HG03342 (cell line): ENCODE data around the gene LDOC1.
"Not testable (repeated sequence)": the region's sequence is repeated elsewhere in the genome, so short reads cannot be mapped to it uniquely, and the experiment has no call there.

Source experiments
- ATAC-seq: cut with Tn5 transposase; IDR thresholded peaks from one replicate; pipeline ENCODE4 v1.9.1; 2021; ENCODE audit warnings: mild to moderate bottlenecking, moderate library complexity; ENCODE audit not compliant: unreplicated experiment

The LDOC1 gene

GRCh38 chrX:141176586-141177451 is at the start of gene LDOC1:
Gene LDOC1 (minus strand): TSS chrX:141177129. CDS start chrX:141177021, 108 bp downstream.
- no peak for ATAC-seq

DNA sequence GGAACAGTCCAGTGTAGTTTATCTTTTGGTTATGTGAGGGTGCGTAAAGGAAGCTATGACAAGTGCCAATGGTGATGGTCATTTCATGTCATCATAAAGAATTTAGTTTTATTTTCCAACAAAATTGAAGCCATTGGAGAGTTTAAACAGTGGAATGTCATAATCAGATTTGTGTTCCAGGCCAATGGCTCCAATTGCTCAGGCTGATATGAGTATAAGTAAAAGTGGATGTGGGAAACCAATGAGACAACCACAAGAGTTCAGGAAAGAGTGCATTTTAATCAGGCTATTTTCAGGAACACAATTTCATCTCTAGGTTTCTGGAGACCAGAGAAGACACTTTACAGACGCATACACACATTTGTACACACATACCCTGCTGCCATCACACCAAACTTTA is 44.7 kb upstream of the LDOC1 start:
- no peak for ATAC-seq

- ATAC-seq: no peak
Measured at GRCh38 chrX:141220342-141221008, 43.5 kb upstream of the LDOC1 start.

DNA sequence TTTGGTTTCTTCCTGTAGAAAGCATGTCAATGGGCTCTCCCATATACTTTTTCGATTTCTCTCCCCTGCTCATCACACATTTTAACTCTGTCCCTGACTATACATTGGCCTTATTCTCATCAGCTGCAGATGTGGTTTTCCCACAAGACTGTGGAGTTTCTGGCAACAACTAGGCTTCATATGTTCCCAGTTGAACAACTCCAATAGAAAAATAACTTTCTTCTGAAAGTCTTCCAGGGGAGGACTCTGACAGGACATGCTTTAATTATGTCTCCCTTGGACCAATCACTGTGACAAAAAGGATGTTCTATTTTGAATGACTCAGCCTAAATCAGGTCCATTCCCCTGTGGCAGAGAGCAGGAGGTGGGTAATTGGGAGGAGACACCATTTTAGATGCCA is 37.3 kb upstream of the LDOC1 start:
- ATAC-seq: no peak

DNA sequence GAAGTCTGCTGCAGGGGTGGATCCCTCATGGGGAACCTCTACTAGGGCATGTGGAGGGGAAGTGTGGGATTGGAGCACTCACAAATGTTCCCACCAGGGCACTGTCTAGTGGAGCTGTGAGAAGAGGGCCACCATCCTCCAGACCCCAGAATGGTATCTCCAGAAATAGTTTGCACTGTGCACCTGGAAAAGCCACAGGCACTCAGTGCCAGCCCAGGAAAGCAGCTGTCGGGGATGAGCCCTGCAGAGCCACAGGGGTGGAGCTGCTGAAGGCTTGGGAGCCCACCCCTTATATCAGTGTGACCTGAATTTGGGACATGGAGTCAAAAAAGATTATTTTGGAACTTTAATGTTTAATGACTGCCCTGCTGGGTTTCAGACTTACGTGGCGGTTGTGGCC is 25.0 kb upstream of the LDOC1 start:
- no peak for ATAC-seq

GRCh38 chrX:141188573-141188972 is 11.6 kb upstream of the LDOC1 start:
- ATAC-seq: not testable (repeated sequence)

GRCh38 chrX:141185366-141185765 is 8.4 kb upstream of the LDOC1 start:
- no peak for ATAC-seq

DNA sequence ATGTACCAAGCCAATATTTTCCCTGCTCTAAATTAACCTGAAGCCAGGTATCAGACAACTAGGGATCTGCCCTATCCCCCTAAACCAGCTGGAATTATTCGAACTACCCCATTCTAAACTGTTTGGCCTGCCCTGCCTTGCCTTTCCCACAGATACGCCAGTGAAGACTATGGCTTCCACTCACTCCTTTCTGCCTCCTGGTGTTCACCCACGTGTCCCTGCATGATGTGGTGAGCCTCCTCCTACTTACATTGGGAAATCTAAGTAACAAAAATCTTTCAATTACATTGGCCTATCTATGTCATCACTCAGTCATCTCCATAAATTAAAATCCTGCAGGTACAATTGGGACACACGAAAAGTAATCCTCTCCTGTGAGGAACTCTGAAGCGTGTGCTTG is 6.1 kb upstream of the LDOC1 start:
- no peak for ATAC-seq

- ATAC-seq: no peak
Measured at GRCh38 chrX:141180851-141181250, 3.9 kb upstream of the LDOC1 start.

DNA sequence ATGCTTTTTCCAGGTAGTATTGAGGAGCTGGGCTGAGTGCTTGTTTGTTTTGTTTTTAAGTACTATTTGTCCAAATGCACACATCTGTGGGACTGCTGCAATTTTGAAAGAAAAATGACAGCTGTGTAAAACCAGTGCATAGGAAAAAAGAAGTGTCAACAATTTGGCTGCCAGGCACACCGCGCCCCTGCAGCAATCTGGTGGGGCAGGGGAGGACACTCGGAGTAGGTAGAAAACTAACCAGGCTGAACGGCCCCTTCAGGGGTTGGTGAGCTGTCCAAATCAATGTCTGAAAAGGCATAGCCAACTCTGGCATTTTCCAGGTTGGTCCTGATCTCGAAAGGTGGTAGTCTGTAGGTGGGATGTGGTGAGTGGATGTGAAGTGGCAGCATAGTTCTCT is 1.1 kb downstream of the LDOC1 start:
- no peak for ATAC-seq

DNA sequence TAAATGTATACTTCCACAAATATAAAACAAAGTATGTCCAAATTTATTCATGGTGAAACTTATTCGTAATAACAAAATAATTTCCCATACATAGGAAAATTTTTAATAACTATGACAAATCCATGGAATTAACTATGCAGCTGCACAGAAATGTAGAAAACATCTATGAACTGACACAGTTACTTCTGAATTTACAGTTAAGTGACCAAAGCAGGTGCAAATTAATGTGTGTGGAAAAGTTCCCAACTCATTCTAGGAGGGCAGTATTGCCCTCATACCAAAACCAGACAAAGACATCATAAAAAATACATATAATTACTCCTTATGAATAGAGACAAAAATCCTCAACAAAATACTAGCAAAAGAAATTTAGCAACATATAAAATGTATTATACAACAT is 12.5 kb downstream of the LDOC1 start:
- ATAC-seq: no peak

GRCh38 chrX:141158084-141158483 is 18.8 kb downstream of the LDOC1 start:
- no peak for ATAC-seq

- ATAC-seq: not testable (repeated sequence)
Measured at GRCh38 chrX:141155231-141155630, 21.7 kb downstream of the LDOC1 start.

DNA sequence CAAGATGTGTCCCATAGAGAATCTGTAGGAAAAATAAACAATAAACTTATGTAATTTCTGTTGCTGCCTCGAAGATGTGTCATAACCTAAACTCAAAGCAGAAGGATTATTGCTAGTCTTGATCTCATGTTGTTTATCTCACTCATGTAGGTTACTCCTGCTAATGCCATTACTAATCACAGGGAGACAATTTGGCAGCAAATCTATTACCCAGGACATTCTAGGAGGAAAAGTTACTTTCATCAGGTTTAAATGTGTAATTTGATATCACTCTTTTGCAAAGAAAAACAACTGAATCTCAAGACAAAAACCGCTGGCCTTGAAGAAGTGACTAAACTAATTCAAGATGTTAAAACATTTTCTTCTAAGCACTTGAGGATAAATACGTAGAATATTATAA is 34.0 kb downstream of the LDOC1 start:
- no peak for ATAC-seq

DNA sequence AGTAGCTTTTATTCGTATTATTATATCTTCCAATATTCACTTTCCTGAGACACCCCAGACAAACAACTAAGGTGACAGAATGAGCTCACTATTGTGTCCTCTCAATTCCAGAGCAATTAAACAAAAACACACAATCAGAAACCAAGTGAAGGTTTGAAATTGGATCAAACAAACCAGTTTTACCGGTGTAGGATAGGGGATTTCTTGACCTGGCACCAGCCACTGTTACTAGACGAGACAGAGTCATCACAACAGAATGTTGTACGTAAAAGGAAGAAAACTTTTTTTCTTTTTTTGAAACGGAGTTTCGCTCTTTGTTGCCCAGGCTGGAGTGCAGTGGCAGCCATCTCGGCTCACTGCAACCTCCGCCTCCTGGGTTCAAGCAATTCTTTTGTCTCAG is 43.7 kb downstream of the LDOC1 start:
- ATAC-seq: no peak

DNA sequence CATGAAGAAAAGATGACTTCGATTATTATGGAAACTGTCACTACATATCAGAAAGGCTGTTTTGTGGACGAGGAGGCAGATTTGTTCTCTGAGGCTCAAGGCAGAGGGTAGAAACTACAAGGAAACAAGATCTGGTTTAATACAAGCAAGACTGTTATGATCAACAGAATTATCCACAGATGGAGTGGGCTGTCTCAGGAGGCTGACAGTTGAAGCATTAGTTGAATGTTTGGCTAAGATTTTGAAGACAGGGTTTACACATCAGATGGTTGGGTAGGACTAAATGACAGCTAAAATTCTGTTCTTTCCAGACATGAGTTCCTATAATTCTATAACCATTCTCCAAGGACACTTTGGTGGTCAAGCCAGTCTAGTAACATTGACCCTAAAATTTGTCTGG is 49.8 kb downstream of the LDOC1 start:
- ATAC-seq: no peak
